Urothelium cell line (cell line): Measurements from ENCODE around the gene ING1.
"Not testable (repeated sequence)": the region's sequence is repeated elsewhere in the genome, so short reads cannot be mapped to it uniquely, and the experiment has no call there.

Source experiments
- DNase-seq: peaks from one replicate; pipeline ENCODE4 v3.0.0; 2011; ENCODE audit warnings: low spot score, mixed read lengths
- FAIRE-seq: peaks from 2 replicates; lab custom pipeline; 2011; peaks lifted over from hg19 to GRCh38; lab: Jason Lieb, UNC

ING1 gene

DNA sequence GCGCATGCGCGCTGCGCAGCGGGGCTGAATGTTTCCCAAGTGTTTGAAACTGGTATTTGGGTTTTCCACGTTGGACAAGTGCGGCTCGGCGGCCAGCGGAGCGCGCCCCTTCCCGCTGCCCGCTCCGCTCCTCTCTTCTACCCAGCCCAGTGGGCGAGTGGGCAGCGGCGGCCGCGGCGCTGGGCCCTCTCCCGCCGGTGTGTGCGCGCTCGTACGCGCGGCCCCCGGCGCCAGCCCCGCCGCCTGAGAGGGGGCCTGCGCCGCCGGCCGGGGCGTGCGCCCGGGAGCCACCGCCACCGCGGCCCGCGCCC lies at the start of gene ING1:
Gene ING1, plus strand, starts transcription at position 59 of the 311 bp plus-strand sequence. CDS start 450 bp downstream, outside the sequence.
- no peak for DNase-seq
- FAIRE-seq, result no peak

- no peak for FAIRE-seq
- no peak for DNase-seq
These were observed 49.5 kb upstream of the ING1 start for GRCh38 chr13:110664041-110664440.

DNA sequence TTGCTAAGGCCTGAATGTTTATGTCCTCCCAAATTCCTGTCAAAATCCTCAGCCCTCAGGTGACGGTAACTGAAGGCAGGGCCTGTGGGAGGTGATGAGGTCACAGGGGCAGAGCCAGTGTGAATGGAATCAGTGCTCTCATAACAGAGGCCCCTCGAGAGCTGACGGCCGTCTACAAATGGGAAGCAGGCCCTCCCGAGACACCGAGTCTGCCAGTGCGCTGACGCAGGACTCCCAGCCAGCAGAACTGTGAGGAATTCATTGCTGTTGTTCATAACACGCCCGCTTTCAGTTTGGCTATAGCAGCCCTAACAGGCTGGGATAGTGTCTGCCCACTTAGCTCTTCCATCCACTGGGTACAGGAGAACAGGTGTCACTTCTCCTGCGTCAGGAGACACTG lies 48.8 kb upstream of the ING1 start:
- DNase-seq, result no peak
- no peak for FAIRE-seq

GRCh38 chr13:110665491-110666254 lies 47.8 kb upstream of the ING1 start:
- DNase-seq (no peak), FAIRE-seq (no peak)

GRCh38 chr13:110666255-110666533 lies 47.3 kb upstream of the ING1 start:
- DNase-seq (no peak), FAIRE-seq (no peak)

DNA sequence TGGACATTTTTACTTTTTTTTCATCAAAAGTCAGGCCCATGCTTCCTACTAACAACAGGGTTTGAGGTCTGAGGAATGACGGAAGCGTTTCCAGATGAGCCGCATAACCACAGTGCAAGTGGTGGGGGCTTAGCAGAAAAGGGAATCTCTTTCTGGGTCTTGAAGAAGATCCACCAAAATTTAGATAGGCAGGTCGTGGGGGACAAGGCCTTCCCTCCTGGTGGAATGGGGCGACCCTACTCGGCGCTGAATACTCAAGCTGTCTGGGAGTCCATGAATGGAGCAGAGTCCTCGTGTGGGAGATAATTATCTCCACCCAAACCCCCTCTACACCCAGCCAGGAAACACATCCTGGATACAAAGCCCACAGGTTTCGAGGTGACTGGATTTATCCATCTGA lies 44.5 kb upstream of the ING1 start:
- no peak for DNase-seq
- FAIRE-seq, result no peak

- DNase-seq, FAIRE-seq: not testable (repeated sequence)
These were observed 43.7 kb upstream of the ING1 start for GRCh38 chr13:110669814-110670213.

GRCh38 chr13:110676595-110677587 lies 36.6 kb upstream of the ING1 start:
- DNase-seq, result no peak
- no peak for FAIRE-seq

GRCh38 chr13:110677731-110678545 lies 35.6 kb upstream of the ING1 start:
- no peak for FAIRE-seq
- no peak for DNase-seq

- DNase-seq (peak; percentile 36), FAIRE-seq (no peak)
These were observed 32.6 kb upstream of the ING1 start for GRCh38 chr13:110680852-110681251.

DNA sequence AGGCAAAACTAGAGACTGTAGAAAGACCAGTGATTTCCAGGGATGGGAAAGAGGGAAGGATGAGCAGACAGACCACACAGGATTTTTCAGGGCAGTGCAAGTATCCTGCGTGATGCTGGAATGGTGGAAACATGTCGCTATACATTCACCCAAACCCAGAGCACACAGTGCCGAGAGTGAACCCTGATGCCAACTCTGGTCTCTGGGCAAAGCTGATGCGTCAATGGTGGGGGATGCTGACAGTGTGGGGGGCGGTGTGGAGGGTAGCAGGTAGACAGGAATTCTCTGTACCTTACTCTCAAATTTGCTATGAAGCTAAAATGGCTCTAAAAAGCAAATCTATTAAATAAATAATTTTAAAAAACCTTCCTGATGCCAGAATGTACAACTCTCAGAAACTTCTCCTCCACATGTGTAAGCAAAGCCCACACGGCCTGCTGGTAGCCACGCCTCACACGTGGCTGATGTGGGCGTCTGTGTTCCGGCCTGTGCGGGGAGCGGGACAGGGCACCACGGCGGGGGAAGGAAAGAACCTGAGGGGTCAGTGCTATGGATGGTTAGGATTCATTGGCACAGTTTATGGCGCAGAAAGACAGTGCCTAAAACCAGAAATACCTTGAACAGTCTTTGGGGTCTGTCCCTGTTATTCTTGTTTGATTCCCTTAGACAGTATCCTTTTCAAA lies 31.5 kb upstream of the ING1 start:
- FAIRE-seq (no peak), DNase-seq (no peak)

DNA sequence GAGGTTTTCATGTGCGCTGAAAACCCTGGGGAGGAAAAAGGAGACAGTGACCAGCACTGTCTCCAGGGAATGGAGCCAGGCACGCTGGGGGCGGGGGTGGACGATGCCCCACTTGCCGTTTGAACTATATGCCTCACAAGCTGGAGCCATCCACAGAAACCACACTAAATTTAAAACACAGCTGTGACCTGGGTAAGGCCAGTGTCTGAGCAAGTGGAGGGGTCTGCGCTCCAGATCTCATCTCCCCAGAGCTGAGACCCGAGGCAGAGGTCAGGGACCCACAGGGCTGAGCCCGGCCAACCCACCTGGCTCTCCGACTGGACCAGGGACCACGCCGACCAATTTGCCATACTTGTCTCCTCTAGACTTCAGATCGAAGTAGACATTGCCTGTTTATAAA lies 30.8 kb upstream of the ING1 start:
- no peak for FAIRE-seq
- DNase-seq, result no peak

GRCh38 chr13:110683203-110683883 lies 30.2 kb upstream of the ING1 start:
- FAIRE-seq, result no peak
- DNase-seq, result no peak

GRCh38 chr13:110683921-110684320 lies 29.6 kb upstream of the ING1 start:
- FAIRE-seq, result no peak
- no peak for DNase-seq

- no peak for DNase-seq
- no peak for FAIRE-seq
These were observed 29.0 kb upstream of the ING1 start for GRCh38 chr13:110684388-110685056.

GRCh38 chr13:110685305-110686020 lies 28.0 kb upstream of the ING1 start:
- DNase-seq, result no peak
- FAIRE-seq, result no peak

DNA sequence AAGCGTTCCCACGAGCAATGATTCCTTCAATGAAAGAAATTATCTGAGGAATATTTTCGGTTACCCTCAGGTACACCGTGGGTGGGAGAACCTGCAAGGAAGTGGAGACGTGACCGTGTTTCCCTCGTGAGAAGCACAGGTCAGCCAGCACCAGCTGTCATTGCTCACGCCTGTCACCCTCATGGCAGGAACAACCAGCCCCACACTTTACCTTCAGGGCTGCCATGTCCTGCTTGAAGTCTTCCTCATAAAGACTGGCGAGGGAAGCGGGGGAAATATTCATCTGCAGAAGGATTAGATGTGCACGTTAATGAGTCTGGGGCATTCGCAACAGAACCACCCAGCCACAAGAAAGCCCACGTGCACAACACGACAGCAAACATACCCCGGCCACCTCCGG lies 25.8 kb upstream of the ING1 start:
- DNase-seq, result no peak
- FAIRE-seq, result no peak

DNA sequence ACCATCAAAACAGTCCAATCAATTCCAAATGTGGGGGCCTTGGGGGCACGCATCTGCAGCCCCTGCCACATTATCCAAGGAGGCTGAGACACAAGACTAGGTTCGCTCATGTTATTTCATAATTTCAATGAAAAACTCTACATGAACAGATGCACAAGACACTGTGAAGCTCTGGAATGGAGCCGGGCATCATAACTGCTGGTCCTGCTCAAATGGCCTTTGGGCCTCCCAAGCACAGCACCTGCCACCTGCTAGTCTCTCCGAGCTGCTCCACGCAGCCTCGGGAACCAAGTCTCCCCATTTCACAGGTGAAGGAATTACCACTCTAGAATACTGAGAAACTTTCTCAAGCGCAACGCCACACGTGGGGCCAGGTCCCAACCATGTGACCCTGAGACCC lies 24.5 kb upstream of the ING1 start:
- DNase-seq (no peak), FAIRE-seq (no peak)

- no peak for FAIRE-seq
These were observed 23.8 kb upstream of the ING1 start for GRCh38 chr13:110689711-110690110.

More at GRCh38 chr13:110689711-110690110, 23.8 kb upstream of the ING1 start:
- DNase-seq, result no peak
